ENCODE measurements around the gene SMIM7. TPM values are rescaled to one million over a fixed set of nuclear protein-coding genes. Genes with fewer than 3 reads are reported as not detected.

Gene SMIM7
- total and polyA plus RNA-seq, 2 of the 13 experiments (the other 11 are each of a cell fraction or from before 2014, with no cell fraction given), result 55.7 to 74.9 TPM

DNA sequence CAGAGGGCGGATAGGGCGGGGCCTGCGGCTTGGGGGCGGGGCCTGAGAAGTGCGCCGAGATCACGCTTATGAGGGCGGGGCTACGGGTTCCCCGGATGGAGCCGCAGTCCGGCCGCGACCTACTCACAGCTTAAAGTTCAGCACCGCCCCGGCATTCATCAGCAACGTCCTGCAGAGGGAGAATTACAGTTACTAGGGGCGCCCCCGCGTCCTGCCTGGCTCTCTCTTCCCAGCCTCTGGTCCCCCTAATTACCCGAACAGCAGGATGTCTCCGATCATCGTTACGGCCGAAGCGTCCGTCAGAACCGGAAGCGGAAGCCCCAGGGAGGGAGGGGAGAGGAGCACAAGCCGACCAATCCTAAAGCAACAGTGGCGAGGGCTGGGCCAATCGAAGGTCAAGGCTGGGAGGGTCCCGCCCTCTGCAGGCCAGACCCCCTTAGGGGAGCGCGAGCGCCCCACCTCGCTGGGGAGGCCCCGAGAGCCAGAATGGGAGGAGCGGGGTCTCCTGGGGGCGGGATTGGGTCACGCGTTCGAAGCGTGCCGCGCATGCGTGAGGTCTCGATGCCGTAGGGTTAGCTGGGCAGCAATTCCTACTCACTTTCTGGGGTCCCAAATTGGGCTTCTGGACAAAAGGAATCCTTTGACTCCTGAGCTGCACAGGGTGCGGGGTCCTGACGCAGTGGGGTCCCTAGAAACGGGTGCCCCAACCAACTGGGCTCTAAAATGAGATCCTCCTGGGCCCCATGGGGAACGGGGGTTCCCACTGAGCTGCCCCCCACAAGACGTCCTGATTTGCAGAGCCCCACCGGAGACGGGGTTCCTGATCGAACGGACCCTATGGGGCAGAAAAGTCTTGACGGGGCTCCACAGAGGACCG, at the start of gene SMIM7 (continued):
- TF ChIP-seq ZNF740 (CRISPR knock-in tag; IDR thresholded peaks at IDR 0.05) (peak; percentile 64; the same call in 1 of the 2 replicates), FOXA3 (CRISPR knock-in tag; IDR thresholded peaks at IDR 0.05) (peak; percentile 51), PHF8 (CRISPR knock-in tag; IDR thresholded peaks at IDR 0.05) (peak; percentile 97), RELA (CRISPR knock-in tag; IDR thresholded peaks at IDR 0.05) (no peak), GRHL1 (CRISPR knock-in tag; conservative IDR thresholded peaks at IDR 0.05) (no peak), SALL2 (CRISPR knock-in tag; IDR thresholded peaks at IDR 0.05) (peak; percentile 61), ZNF382 (CRISPR knock-in tag; IDR thresholded peaks at IDR 0.05; ENCODE audit: borderline replicate concordance) (no peak), MXI1 (IDR thresholded peaks at IDR 0.05; ENCODE audit: borderline replicate concordance, low read depth, low read length) (no peak; the same call in 2 of the 3 replicates), ZNF441 (CRISPR knock-in tag; IDR thresholded peaks at IDR 0.05; ENCODE audit: borderline replicate concordance) (0 out of 2 replicates have a peak, but pooled peaks have one; percentile 20)
- TF ChIP-seq, protein P1, sequence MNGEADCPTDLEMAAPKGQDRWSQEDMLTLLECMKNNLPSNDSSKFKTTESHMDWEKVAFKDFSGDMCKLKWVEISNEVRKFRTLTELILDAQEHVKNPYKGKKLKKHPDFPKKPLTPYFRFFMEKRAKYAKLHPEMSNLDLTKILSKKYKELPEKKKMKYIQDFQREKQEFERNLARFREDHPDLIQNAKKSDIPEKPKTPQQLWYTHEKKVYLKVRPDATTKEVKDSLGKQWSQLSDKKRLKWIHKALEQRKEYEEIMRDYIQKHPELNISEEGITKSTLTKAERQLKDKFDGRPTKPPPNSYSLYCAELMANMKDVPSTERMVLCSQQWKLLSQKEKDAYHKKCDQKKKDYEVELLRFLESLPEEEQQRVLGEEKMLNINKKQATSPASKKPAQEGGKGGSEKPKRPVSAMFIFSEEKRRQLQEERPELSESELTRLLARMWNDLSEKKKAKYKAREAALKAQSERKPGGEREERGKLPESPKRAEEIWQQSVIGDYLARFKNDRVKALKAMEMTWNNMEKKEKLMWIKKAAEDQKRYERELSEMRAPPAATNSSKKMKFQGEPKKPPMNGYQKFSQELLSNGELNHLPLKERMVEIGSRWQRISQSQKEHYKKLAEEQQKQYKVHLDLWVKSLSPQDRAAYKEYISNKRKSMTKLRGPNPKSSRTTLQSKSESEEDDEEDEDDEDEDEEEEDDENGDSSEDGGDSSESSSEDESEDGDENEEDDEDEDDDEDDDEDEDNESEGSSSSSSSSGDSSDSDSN (CRISPR knock-in tag; IDR thresholded peaks at IDR 0.05), result 0 out of 2 replicates have a peak, but pooled peaks have one; percentile 43
- TF ChIP-seq, protein P2, sequence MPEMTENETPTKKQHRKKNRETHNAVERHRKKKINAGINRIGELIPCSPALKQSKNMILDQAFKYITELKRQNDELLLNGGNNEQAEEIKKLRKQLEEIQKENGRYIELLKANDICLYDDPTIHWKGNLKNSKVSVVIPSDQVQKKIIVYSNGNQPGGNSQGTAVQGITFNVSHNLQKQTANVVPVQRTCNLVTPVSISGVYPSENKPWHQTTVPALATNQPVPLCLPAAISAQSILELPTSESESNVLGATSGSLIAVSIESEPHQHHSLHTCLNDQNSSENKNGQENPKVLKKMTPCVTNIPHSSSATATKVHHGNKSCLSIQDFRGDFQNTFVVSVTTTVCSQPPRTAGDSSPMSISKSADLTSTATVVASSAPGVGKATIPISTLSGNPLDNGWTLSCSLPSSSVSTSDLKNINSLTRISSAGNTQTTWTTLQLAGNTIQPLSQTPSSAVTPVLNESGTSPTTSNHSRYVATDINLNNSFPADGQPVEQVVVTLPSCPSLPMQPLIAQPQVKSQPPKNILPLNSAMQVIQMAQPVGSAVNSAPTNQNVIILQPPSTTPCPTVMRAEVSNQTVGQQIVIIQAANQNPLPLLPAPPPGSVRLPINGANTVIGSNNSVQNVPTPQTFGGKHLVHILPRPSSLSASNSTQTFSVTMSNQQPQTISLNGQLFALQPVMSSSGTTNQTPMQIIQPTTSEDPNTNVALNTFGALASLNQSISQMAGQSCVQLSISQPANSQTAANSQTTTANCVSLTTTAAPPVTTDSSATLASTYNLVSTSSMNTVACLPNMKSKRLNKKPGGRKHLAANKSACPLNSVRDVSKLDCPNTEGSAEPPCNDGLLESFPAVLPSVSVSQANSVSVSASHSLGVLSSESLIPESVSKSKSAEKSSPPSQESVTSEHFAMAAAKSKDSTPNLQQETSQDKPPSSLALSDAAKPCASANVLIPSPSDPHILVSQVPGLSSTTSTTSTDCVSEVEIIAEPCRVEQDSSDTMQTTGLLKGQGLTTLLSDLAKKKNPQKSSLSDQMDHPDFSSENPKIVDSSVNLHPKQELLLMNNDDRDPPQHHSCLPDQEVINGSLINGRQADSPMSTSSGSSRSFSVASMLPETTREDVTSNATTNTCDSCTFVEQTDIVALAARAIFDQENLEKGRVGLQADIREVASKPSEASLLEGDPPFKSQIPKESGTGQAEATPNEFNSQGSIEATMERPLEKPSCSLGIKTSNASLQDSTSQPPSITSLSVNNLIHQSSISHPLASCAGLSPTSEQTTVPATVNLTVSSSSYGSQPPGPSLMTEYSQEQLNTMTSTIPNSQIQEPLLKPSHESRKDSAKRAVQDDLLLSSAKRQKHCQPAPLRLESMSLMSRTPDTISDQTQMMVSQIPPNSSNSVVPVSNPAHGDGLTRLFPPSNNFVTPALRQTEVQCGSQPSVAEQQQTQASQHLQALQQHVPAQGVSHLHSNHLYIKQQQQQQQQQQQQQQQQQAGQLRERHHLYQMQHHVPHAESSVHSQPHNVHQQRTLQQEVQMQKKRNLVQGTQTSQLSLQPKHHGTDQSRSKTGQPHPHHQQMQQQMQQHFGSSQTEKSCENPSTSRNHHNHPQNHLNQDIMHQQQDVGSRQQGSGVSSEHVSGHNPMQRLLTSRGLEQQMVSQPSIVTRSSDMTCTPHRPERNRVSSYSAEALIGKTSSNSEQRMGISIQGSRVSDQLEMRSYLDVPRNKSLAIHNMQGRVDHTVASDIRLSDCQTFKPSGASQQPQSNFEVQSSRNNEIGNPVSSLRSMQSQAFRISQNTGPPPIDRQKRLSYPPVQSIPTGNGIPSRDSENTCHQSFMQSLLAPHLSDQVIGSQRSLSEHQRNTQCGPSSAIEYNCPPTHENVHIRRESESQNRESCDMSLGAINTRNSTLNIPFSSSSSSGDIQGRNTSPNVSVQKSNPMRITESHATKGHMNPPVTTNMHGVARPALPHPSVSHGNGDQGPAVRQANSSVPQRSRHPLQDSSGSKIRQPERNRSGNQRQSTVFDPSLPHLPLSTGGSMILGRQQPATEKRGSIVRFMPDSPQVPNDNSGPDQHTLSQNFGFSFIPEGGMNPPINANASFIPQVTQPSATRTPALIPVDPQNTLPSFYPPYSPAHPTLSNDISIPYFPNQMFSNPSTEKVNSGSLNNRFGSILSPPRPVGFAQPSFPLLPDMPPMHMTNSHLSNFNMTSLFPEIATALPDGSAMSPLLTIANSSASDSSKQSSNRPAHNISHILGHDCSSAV (CRISPR knock-in tag; IDR thresholded peaks at IDR 0.05; ENCODE audit: borderline replicate concordance), result no peak
- TF ChIP-seq, protein P3, sequence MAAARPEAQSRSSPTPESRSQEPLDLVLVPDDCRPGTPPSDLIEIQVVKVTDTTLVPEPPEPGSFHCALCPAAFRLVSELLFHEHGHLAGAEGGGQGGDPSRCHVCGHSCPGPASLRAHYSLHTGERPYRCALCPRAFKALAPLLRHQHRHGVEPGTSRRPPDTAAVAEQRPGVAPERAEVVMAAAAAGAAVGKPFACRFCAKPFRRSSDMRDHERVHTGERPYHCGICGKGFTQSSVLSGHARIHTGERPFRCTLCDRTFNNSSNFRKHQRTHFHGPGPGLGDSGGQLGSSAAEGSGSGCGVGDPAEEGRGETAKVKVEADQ (CRISPR knock-in tag; IDR thresholded peaks at IDR 0.05; ENCODE audit: borderline replicate concordance), result no peak
